ENCODE measurements around the gene SMIM30. TPM values are rescaled to one million over a fixed set of nuclear protein-coding genes. Genes with fewer than 3 reads are reported as not detected.

SMIM30 gene
- total RNA-seq, 1 donor from 2014 or later: 112 TPM

GRCh38 chr7:113137241-113137640 is 18.9 kb upstream of the SMIM30 start:
- TF ChIP-seq EZH2 (IDR thresholded peaks at IDR 0.05): no peak
- TF ChIP-seq EZH2phosphoT487 (IDR thresholded peaks at IDR 0.05): no peak
- no peak for TF ChIP-seq CTCF (IDR thresholded peaks at IDR 0.05)
- DNase-seq (ENCODE audit: low spot score): no peak
- H3K27ac Mint-ChIP-seq: no peak overlapping the region
- no peak overlapping the region for H3K9ac ChIP-seq
- H3K4me3 Mint-ChIP-seq: no peak overlapping the region
- H3K4me1 ChIP-seq: no peaks in the 10 kb centered on the region
- no peaks in the 10 kb centered on the region for H3K9me3 Mint-ChIP-seq
- H4K20me1 ChIP-seq (ENCODE audit: low read depth): no peaks in the 10 kb centered on the region
- no peak overlapping the region for H3K27ac ChIP-seq
- no peak overlapping the region for H3K4me2 ChIP-seq
- peaks cover 7% of the 10 kb centered on the region for H3K4me1 Mint-ChIP-seq
- no peaks in the 10 kb centered on the region for H3F3A ChIP-seq (ENCODE audit: low read depth)
- no peaks in the 10 kb centered on the region for H3K27me3 ChIP-seq
- H2AFZ ChIP-seq (replicated peaks): no peak overlapping the region
- no peak overlapping the region for H3K4me3 ChIP-seq
- H3K36me3 ChIP-seq: no peaks in the 10 kb centered on the region
- H3K79me2 ChIP-seq (ENCODE audit: low read depth): no peaks in the 10 kb centered on the region
- no peaks in the 10 kb centered on the region for H3K9me3 ChIP-seq (ENCODE audit: low read depth)
- H3K27me3 Mint-ChIP-seq (ENCODE audit: insufficient read depth, low read depth): peaks cover 4% of the 10 kb centered on the region
- H3K36me3 Mint-ChIP-seq: no peaks in the 10 kb centered on the region

DNA sequence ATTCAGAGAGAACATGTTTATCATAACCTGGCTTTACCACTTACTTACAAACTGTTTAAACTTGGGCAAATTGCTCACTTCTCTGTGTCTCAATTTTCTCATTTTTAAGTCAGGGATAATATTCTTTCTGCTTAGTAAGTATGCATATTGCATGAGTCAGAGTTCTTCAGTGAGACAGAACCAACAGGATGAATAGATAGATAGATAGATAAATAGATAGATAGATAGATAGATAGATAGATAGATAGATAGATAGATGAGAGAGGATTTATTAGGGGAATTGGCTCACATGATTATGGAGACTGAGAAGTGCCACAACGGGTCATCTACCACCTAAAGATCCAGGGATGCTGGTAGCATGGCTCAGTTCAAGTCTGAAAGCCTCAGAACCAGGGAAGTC is 15.7 kb upstream of the SMIM30 start:
- Mint-ChIP-seq H3K27ac (no peak overlapping the region), H3K4me3 (no peak overlapping the region), H3K4me1 (no peaks in the 10 kb centered on the region), H3K9me3 (no peaks in the 10 kb centered on the region), H3K36me3 (no peaks in the 10 kb centered on the region), H3K27me3 (ENCODE audit: insufficient read depth, low read depth) (peaks cover 4% of the 10 kb centered on the region)
- H3K9ac ChIP-seq: no peak overlapping the region
- H3F3A ChIP-seq (ENCODE audit: low read depth): no peaks in the 10 kb centered on the region
- H3K27me3 ChIP-seq: no peaks in the 10 kb centered on the region
- H3K4me3 ChIP-seq: no peak overlapping the region
- H3K4me2 ChIP-seq: no peak overlapping the region
- no peak for TF ChIP-seq CTCF (IDR thresholded peaks at IDR 0.05)
- TF ChIP-seq EZH2phosphoT487 (IDR thresholded peaks at IDR 0.05): no peak
- no peak for TF ChIP-seq EZH2 (IDR thresholded peaks at IDR 0.05)
- H2AFZ ChIP-seq (replicated peaks): no peak overlapping the region
- no peak for DNase-seq (ENCODE audit: low spot score)
- H3K36me3 ChIP-seq: no peaks in the 10 kb centered on the region
- H3K27ac ChIP-seq: no peak overlapping the region
- no peaks in the 10 kb centered on the region for H3K79me2 ChIP-seq (ENCODE audit: low read depth)
- no peaks in the 10 kb centered on the region for H4K20me1 ChIP-seq (ENCODE audit: low read depth)
- H3K4me1 ChIP-seq: no peaks in the 10 kb centered on the region
- H3K9me3 ChIP-seq (ENCODE audit: low read depth): no peaks in the 10 kb centered on the region

GRCh38 chr7:113131367-113131766 is 13.0 kb upstream of the SMIM30 start:
- no peaks in the 10 kb centered on the region for H3K9me3 ChIP-seq (ENCODE audit: low read depth)
- no peaks in the 10 kb centered on the region for H3K79me2 ChIP-seq (ENCODE audit: low read depth)
- no peak overlapping the region for H3K4me2 ChIP-seq
- H3K36me3 ChIP-seq: no peaks in the 10 kb centered on the region
- no peak overlapping the region for H3K27ac Mint-ChIP-seq
- H3K9me3 Mint-ChIP-seq: no peaks in the 10 kb centered on the region
- no peaks in the 10 kb centered on the region for H3K36me3 Mint-ChIP-seq
- H3K9ac ChIP-seq: no peak overlapping the region
- no peak overlapping the region for H3K4me3 ChIP-seq
- H3K4me1 ChIP-seq: no peaks in the 10 kb centered on the region
- no peak overlapping the region for H2AFZ ChIP-seq (replicated peaks)
- H3K27ac ChIP-seq: no peak overlapping the region
- no peaks in the 10 kb centered on the region for H3K27me3 ChIP-seq
- peaks cover 4% of the 10 kb centered on the region for H3K27me3 Mint-ChIP-seq (ENCODE audit: insufficient read depth, low read depth)
- H4K20me1 ChIP-seq (ENCODE audit: low read depth): no peaks in the 10 kb centered on the region
- no peak for DNase-seq (ENCODE audit: low spot score)
- no peaks in the 10 kb centered on the region for H3F3A ChIP-seq (ENCODE audit: low read depth)
- H3K4me1 Mint-ChIP-seq: no peaks in the 10 kb centered on the region
- no peak overlapping the region for H3K4me3 Mint-ChIP-seq
- TF ChIP-seq EZH2 (IDR thresholded peaks at IDR 0.05) (no peak), CTCF (IDR thresholded peaks at IDR 0.05) (no peak)

DNA sequence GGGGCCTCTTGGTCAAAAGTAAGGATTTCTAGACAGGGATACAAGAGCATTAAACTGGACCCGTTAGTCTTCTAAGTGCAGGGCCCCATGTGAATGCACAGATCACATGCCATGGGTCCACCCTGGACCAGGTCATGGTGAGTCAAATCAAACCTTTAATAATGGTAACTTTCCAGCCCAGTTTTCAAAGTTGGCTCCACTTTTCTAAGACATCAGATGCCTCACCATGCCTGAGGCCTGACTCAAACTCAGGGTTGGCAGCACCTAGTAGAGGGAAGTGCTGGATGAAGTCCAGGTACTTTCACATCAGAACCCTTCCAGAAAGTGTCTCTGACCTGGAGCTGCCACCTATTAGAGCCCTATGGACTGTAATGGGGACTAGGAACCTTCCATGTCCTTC is 9.7 kb upstream of the SMIM30 start:
- no peak overlapping the region for H3K27ac Mint-ChIP-seq
- Histone ChIP-seq H3F3A (ENCODE audit: low read depth) (no peaks in the 10 kb centered on the region), H3K4me3 (no peak overlapping the region), H3K9ac (no peak overlapping the region), H3K9me3 (ENCODE audit: low read depth) (no peaks in the 10 kb centered on the region), H3K4me2 (no peak overlapping the region), H3K27ac (no peak overlapping the region), H3K36me3 (no peaks in the 10 kb centered on the region), H3K27me3 (peaks cover 4% of the 10 kb centered on the region), H2AFZ (replicated peaks) (no peak overlapping the region), H4K20me1 (ENCODE audit: low read depth) (no peaks in the 10 kb centered on the region), H3K79me2 (ENCODE audit: low read depth) (no peaks in the 10 kb centered on the region), H3K4me1 (no peaks in the 10 kb centered on the region)
- H3K9me3 Mint-ChIP-seq: no peaks in the 10 kb centered on the region
- no peaks in the 10 kb centered on the region for H3K27me3 Mint-ChIP-seq (ENCODE audit: insufficient read depth, low read depth)
- TF ChIP-seq EZH2phosphoT487 (IDR thresholded peaks at IDR 0.05) (no peak), EZH2 (IDR thresholded peaks at IDR 0.05) (no peak), CTCF (IDR thresholded peaks at IDR 0.05) (no peak)
- H3K4me3 Mint-ChIP-seq: no peak overlapping the region
- no peaks in the 10 kb centered on the region for H3K4me1 Mint-ChIP-seq
- H3K36me3 Mint-ChIP-seq: no peaks in the 10 kb centered on the region
- DNase-seq (ENCODE audit: low spot score): no peak

All from neural progenitor cell (in vitro differentiated cells).